ENCODE data around the gene SEPTIN10.

SEPTIN10 gene

DNA sequence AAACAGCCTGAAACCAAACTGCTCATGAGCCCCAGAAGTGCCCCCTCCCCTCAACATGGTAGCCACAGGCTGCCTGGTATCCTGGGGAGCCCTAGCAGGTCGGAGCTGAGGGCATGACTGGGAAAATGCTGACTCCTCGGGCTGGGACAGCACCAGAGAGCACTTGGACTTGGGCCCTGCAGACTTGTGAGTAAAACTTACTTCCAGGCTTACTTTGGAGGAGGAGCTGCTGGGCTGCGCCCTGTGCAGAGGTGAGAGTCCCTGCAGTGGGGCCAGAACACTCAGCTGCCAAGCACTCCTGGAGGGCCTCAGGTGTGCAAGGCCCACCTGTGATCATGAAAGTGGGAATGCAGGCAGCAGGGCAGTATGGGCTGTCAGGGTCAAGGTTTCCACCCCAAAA is 119.4 kb downstream of the SEPTIN10 start:
- DNase-seq = no peak

DNA sequence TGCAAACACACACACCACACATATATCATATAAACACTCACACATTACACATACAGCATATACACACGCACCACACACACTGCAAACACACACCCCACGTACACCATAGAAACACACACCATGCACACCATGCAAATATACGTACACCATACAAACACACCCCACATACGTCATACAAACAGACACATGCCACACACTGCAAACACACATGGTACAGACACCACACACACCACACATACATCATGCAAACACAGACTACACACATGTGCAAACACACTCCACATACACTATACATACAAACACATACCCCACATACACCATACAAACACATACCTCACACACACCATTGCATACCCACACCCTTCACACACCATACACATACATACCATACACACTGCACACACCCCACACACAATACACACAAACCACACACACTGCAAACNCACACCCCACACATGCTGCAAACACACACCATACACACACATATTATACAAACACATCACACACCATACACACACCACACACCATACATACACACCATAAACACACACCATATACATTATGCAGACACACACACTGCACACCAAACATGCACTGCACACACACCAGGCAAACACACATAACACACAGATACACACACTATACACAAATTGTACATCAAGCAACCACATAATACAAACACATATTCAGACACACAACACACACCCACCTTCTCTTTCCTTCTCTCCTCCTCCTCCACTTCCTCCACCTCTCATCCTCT is 120.4 kb downstream of the SEPTIN10 start:
- no peak for DNase-seq

Measured in NCI-H2171 treated with DMSO at 0.1 percent for 48 hours (cell line).